Umbilical cord (tissue), 2 donors: Measurements from ENCODE around the gene OGDH. TPM values are rescaled to one million over a fixed set of nuclear protein-coding genes. Genes with fewer than 3 reads are reported as not detected.
"Not testable (repeated sequence)": the region's sequence is repeated elsewhere in the genome, so short reads cannot be mapped to it uniquely, and the experiment has no call there.

ENCODE experiments used
- DNase-seq: peaks from one replicate; pipeline ENCODE4 v3.0.0-alpha.2; 2015; ENCODE audit warnings: low spot score
- total RNA-seq: library from RNA; depleted of rRNA; stranded (reverse); fragments of >200 nt; gene quantifications from one replicate; pipeline ENCODE4 v1.2.3, GENCODE V29; 2014; ENCODE audit warnings: low replicate concordance; ENCODE audit not compliant: insufficient read depth

Gene OGDH
- total RNA-seq, 1 donor from 2014 or later = 33.9 TPM

DNA sequence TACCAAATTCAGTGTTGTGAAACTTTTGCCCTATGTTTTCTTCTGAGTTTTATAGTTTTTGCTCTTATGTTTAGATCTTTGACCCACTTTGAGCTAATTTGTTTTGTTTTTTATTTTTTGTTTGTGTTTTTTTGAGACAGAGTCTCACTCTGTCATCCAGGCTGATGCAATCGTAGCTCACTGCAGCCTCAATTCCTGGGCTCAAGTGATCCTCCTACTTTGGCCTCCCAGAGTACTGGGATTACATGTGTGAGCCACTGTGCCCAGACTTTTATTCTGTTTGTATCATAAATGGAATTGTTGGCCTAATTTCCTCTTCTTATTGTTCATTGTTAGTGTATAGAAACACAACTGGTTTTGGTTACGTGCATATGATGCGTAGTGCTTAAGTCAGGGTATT lies 99.0 kb downstream of the OGDH start:
- no peak for DNase-seq

DNA sequence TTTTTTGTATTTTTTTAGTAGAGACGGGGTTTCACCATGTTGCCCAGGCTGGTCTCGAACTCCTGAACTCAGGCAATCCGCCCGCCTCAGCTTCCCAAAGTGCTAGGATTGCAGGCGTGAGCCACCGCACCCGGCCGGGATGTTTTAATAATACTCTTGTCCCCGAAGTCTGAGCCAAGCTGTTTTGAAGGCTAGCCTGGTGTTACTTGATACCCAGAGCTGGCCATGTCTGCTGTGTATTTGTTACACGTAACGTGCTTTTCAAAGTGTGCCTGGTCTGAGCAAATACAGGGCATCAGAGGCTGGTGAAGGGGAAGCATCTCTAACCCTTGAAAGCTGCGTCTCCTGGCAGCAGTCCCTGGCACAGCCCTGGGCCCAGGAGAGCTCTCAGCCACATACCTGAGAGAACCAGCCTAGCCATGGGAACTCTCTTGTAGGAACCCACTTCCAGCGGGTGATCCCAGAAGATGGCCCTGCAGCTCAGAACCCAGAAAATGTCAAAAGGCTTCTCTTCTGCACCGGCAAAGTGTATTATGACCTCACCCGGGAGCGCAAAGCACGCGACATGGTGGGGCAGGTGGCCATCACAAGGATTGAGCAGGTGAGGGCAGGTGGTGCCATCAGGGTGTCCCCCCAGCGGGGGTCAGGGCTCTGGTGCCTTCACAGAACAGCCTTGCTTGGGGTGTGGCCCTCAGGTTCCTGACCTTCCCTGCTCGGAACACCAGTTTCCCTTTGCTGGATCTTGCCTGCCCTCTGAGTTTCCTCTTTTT lies 100.5 kb downstream of the OGDH start:
- no peak for DNase-seq

DNA sequence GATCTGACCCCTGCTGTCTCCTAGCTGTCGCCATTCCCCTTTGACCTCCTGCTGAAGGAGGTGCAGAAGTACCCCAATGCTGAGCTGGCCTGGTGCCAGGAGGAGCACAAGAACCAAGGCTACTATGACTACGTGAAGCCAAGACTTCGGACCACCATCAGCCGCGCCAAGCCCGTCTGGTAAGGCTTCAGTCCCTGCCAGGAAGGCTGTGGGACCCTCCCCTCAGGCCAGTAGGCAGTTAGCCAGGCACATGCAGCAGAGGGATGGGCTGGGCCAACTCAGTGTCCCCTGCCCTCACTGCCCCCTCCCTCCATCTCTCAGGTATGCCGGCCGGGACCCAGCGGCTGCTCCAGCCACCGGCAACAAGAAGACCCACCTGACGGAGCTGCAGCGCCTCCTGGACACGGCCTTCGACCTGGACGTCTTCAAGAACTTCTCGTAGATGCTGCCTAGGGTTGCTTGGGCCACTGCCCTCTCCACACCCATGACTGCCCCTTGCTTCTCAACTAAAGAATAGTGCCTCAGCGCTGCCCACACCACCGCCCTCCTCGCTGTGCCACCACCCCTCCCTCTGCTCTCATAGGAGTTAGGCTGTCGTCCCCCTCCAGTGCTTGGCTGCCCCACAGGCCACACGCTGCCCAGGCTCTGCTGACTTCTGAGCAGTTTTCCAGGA lies 101.3 kb downstream of the OGDH start:
- DNase-seq = no peak

DNA sequence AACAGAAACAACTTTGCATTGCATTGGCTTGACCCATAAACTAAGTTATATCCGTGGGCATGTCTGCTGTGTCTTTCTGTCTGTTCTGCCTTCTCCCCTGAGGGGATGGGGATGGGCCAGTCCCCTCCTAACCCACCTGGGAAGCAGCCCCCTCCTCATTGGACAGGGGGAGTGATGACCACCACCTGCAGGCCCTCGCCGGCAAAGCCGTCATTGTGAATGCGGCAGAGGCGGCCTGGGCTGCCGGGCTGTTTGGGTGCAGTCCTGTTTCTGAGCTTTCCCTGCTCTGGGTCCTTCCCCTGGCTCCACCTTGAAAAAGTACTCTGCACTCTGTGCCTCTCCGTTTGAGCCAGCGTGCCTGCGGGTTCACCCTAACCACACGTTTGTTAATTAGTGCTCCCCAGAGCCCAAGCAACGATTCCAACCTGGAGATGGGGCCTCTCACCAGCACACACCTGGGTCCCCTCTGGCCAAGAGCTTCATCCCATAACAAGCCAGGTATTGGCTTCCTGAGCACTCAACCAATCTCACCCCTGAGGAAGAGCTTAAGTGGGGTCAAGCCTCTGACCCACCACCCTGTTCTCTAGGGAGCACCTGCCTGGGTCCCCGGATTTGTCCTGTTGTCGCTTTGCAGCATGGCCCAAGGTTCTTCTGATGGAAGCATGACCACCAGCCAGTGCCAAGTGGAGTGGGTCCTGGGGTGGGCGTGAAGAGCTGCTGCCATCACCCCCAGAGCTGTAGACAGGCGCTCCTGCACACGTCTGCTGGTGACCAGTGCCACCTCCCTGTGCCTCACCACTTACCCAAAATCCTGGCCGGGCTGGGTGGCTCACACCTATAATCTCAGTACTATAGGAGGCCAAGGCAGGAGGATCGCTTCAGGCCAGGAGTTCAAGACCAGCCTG lies 102.8 kb downstream of the OGDH start:
- DNase-seq = no peak

DNA sequence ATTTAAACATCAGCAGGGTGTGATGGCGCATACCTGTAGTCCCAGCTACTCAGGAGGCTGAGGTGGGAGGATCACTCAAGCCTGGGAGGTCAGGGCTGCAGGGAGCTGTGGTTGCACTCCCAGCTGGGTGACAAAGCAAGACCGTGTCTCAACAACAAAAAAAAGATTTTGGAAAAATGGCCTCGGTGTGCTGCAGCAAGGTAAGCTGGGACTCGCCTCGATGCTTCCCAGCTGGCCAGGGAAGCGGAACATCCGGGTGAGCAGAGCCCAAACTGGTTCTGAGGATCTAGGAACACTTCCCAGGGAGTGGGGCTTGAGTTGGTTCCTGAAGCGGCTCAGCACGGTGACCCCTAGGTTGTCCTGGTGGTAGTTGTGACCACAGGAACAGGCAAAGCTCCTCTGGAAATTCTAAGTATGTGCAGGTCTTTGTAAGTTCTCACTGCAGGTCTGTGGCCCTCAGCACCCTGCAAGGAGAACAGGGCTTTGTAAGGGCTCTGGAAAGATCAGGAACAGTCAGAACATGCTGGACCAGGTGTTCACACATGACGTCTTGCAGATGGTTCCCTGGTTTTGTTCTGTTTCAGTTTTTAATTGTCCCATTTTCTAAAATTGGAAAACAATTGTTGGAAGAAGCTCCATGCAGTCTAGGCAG lies 103.6 kb downstream of the OGDH start:
- no peak for DNase-seq

DNA sequence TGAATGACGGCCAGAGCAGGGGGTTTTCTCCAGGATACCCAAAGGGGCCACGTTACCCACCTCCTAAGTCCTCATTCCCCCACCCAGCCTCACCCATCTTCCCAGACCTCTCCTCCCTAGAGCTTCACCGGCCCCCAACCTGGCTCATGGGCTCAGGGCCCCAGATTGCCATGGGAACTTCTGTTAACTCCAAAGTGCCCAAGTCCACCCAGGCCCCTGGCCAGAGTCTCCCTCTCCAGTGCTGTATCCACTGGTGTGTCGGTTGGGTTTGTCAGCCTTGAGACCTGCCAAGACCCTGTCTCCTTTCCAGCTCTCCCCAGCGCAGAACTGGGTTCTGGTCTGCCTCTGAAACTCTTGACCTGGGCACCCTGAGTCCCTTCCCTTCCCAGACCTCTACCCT lies 105.1 kb downstream of the OGDH start:
- DNase-seq = no peak

DNA sequence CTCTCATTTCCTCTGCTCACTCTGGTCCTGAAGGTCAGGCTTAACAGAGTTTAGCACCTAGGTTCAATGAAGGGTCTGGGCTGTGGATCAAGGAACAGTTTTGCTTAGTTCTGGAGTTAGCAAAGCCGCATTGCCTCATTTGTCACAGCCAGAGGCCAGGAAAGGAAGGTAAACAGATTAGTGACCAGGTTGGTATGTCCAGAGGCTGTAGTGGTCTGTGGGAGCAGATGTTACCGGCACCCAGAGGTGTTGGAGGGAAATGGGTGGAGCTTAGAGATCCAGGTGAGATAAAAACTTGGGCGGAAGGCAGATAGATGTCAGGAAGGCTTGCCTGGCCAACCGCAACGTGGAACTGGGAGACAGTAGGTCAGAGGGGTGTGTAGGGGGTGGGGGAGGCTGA lies 105.6 kb downstream of the OGDH start:
- no peak for DNase-seq

DNA sequence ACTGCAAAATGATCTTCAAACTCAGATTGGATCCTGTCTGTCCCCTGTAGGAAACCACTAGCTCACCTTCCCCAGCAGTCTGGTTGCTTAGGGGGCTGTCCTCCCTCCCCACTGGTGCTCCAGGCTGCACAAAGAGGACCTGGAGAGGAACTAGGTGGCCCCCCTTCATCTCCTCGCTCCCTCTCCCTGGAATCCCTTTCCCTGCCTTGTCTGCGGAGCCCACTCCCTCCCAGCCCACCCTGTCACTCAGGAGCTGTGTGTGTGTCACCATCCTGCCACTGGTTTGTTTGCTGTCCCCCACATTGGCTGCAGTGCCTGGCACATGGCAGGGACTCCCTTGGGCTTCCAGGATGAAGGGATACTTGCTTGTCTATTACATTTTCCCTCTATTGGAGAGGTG lies 106.7 kb downstream of the OGDH start:
- DNase-seq = no peak

DNA sequence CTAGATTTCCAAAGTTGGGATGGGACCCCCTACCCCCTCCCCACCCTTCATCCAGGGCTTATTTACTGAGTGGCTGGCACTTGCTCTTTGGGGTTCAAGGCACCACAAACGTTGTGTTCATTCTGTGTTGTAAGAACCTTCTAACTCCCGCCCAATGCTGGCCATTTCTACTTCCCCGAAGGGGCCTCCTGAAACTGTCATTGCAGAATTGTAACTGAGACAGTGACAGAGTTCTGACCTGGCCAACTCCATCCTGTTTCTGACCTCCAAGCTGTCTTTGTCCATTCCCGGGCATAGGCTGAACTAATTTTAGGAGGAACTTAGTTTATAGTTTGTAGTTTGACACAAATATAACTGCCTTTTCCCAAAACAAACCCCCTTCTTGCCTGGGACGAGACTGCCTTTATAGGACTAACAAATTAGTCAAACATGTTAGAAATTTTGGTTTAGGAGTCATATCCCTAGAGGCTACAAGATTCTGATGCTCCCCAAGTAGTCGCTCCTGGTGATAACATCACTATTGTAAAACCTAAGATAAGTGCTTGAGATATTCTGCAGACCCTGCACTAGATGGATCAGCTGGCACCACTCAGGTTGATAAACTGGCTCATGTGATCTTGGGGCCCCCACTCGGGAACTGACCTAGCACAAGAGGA lies 107.4 kb downstream of the OGDH start:
- no peak for DNase-seq

DNA sequence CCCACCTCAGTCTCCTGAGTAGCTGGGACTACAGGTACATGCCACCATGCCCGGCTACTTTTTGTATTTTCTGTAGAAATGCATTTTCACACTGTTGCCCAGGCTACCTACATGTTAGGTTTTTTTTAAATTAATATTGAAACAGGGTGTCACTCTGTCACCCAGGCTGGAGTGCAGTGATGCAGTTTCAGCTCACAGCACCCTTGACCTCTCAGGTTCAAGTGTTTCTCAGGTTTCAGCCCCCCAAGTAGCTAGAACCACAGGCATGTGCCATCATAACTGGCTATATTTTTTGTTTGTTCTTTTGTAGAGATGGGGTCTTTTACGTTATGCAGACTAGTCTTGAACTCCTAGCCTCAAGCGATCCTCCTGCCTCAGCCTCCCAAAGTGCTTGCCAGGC lies 109.8 kb downstream of the OGDH start:
- no peak for DNase-seq

DNA sequence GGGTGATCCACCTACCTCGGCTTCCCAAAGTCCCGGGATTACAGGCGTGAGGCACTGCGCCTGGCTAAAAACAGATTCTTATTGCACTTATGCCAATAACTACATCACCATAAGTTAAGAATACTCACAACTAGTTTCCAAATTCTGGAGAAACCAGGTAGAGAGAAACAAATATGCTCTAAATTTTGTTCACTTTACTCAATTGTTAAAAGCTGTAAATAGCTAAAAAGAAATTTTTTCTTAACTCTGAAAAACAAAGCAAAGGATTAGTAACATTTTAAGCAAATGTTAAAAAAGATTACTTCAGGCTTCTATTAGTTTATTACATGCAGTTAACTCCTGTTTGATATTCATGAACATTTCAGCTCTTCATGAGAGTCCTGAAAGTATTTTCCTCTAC lies 113.9 kb downstream of the OGDH start:
- no peak for DNase-seq

DNA sequence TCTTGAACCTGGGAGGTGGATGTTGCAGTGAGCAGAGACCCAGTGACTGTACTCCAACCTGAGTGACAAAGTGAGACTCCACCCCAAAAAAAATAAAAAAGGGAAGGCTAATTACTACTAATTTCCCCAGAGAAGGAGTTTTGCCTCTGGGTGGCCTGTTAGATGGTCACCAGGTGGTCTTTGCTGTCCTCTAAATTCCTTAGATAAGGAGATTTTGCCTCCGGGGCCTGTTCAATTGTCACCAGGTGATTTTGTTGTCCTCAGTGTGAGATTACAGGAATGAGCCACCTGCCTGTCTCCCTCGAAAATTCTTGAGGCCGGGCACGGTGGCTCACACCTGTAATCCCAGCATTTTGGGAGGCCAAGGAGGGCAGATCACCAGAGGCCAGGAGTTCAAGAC lies 117.8 kb downstream of the OGDH start:
- no peak for DNase-seq

DNA sequence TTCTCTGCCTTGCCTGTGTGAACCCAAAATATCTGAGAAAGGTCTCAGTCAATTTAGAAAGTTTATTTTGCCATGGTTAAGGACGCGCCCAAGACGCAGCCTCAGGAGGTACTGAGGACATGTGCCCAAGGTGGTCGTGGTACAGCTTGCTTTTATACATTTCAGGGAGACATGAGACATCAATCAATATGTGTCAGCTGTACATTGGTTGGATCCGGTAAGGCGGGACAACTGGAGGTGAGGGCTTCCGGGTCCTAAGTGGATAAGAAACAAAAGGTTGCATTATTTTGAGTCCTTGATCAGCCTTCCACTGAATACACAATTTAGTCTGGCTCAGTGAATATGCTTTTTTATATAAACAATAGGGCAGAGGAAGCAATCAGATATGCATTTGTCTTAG lies 119.8 kb downstream of the OGDH start:
- not testable (repeated sequence) for DNase-seq

DNA sequence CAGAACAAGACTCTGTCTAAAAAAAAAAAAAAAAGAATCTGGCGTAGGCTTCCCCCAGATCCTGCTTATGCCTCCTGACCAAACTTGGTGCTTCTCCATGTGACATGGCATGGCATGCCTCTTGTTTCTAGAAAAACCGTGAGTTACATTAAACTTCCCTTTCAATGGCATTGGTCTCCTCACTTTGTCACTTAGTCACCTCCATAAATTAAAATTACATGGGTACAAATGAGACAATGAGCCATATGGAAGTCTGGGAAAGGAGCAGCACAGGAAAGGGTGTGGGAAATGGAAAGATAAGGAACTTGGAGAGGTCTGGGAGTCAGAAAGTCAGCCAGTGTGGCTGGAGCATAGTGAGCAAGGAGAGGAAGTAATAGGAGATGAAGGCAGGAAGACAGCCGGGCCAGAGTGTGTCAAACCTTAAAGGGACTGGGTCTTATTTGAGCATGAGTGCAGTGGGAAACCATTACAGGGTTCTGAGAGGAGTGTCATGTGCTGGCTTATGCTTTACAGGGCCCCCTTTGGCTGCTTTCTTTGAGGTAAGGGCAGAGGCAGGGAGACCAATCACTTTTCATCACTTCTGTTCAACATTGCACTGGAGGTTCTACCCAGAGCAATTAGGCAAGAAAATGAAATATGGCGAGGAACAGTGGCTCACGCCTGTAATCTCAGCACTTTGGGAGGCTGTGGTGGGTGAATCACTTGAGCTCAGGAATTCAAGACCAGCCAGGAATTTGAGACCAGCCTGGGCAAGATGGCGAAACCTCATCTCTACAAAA lies 120.9 kb downstream of the OGDH start:
- peak; percentile 23 for DNase-seq

DNA sequence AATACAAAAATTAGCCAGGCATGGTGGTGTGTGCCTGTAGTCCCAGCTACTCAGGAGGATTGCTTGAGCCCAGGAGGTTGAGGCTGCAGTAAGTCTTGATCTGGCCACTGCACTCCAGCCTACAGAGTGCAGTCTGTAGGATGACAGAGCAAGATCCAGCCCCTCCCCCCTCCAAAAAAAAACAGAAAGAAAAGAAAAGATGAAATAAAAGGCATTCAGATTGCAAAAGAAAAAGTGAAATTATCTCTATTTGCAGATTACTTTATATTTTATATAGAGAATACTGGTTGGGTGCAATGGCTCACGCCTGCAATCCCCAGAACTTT lies 121.5 kb downstream of the OGDH start:
- DNase-seq = no peak

DNA sequence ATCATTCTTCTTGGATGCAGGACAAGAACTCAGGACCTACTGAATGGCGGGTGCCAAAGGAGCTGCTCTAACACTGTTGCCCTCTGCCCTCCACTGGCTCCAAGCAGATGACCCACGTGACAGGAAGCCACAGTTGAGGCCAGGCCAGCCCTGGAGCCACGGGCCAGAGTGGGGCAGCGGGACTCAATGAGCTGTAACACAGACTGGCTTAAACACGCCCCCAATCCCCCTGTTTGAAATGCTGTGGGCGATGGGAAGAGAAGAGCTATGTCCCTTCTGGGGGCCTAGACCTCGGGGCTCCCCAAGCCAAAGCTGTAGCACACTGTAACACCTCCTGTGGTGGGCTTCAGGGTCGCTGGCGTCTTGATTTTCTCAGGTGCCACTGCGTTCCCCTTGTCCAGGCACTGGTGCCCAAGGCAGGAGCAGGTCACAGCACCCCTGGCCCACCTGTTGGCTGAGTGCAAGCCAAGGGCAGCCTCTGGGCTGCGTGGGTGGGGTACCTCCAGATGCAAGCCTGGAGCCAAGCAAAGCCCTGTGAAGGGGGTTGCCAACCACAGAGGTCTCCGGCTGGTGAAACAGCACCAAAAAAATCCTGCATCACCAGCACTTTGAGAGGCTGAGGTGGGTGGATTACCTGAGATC lies 123.6 kb downstream of the OGDH start:
- no peak for DNase-seq

DNA sequence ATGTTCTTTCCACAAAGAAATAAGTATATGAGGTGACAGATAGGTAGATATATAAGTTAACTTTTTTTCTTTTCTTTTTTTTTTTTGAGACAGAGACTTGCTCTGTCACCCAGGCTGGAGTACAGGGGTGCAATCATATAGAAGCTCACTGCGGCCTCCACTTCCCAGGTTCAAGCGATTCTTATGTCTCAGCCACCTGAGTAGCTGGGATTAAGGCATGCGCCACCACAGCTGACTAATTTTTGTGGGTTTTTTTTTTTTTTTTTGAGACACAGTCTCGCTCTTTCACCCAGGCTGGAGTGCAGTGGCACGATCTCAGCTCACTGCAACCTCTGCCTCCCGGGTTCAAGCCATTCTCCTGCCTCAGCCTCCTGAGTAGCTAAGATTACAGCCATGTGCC lies 126.5 kb downstream of the OGDH start:
- DNase-seq = not testable (repeated sequence)

DNA sequence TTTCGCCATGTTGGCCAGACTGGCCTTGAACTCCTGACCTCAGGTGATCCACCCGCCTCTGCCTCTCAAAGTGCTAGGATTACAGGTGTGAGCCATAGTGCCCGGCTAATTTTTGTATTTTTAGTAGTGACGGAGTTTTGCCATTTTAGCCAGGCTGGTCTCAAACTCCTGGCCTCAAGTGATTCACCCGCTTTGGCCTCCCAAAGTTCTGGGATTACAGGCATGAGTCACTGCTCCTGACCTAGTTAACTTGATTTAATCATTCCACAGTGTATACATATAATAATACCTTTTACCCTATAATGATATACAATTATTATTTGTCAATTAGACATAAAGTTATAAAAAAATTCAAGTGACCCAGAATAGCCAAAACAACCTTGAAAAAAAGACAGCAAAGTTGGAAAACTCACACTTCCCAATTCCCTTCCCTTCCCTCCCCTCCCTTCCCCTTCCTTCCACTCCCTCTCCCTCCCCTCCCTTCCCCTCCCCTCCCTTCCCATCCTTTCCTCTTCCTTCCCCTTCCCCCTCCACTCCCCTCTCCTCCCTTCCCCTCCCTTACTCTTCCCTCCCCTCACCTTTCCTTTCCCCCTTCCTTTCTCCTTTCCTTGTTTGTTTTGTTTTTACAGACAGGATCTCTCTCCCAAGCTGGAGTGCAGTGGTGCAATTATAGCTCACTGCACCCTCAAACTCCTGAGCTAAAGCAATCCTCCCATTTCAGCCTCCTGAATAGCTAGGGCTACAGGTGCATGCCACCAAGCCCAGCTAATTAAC lies 127.5 kb downstream of the OGDH start:
- DNase-seq = peak; percentile 38

DNA sequence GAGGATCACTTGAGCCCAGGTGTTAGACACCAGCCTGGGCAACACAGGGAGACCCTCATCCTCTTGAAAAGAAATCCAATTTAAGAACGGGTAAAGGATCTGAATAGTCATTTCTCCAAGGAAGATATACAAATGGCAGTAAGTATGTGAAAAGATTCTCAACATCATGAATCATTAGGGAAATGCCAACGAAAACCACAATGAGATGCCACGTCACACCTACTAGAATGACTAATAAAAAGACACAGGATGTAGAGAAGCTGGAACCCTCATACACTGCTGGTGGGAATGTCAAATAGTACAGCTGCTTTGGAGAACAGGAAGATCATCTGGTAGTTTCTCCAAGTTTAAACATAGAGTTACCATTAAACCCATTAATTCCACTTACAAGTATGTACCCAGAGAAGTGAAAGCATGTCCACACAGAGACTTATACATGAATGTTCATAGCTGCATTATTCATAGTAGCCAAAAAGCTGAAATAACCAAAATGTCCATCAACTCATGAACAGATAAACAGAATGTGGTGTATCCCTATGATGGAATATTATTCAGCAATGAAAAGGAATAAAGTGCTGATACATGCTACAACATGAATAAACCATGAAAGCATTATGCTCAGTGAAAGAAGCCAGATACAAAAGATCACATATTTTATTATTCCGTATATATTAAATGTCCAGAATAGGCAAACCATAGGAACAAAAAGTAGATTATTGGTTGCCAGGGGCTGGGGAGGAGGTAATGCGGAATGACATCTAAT lies 129.2 kb downstream of the OGDH start:
- DNase-seq = no peak
